ENCODE data around the gene CCDC78.

CCDC78 gene

GRCh38 chr16:709566-710499 is 16.4 kb downstream of the CCDC78 start:
- no peak for DNase-seq

GRCh38 chr16:708959-709358 is 17.3 kb downstream of the CCDC78 start:
- no peak for DNase-seq

- DNase-seq: no peak
These were observed 18.2 kb downstream of the CCDC78 start for GRCh38 chr16:708019-708418.

DNA sequence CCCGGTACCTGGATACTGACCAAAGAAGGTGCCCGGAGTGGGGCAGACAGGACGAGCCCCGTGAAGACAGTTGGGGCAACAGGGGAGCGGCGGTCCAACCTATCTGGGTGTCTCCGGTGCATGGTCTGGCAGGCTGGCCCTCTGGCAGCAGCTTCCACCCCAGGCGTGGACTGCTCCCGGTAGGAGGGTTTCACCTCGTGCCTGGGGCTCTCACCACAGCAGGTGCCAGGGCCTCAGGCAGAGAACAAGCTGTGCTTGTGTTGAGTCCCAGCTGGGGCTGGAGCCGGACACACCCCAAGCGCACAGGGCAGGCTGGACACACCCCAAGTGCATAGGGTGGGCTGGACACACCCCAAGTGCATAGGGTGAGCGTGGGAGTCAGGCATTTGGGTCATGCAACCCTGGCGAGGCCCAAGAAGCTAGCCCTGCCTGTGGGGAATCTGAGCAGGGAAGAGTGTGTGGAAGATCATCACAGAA is 19.1 kb downstream of the CCDC78 start:
- DNase-seq: no peak

- DNase-seq: no peak
These were observed 19.8 kb downstream of the CCDC78 start for GRCh38 chr16:706189-707061.

GRCh38 chr16:705431-706188 is 20.6 kb downstream of the CCDC78 start, which contains the start of gene FBXL16:
Gene FBXL16 (minus strand): TSS chr16:705801. CDS start chr16:697405, 8,396 bp downstream.
- DNase-seq: peak; percentile 41

DNA sequence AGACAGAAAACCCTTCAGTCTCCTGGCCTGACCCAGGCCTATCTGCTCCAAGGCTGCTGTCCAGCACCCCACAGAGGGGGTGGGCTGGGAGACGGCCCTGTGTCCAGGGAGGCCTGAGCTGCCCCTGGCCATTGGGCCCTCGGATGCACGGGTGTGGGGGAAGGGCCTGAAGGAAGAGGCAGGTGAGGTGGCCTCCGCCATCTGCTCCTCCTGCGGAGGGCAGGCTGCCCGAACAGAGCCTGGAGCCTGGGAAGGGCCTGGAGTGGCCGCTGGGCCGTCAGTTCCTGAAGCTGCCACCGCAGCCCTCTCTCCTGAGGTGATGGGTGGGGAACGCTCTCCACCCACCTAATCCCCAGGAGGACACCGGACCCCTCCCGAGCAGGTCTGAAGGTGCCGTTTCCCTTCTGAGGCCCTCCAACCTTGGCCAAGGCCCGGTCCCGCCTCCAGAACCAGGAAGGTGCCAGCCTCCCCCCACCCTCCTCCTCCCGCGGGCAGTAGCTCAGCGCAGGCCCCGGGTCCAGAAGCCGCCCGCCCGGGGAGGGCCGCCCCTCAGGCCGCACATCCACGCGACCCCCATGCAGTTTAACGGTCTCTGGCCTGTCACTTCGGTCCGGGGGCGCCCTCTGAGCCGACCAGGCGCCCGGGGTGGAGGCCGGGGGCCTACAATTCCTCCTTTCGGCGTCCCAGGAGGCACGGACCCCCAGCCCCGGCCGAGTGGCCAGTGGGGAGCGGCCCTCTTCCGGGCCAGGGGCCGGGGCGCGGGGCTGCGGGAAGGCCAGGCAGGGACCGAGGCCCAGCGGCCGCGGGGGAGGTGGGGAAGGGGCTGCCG is 21.5 kb downstream of the CCDC78 start:
- DNase-seq: no peak

- no peak for DNase-seq
These were observed 22.2 kb downstream of the CCDC78 start for GRCh38 chr16:704047-704446.

DNA sequence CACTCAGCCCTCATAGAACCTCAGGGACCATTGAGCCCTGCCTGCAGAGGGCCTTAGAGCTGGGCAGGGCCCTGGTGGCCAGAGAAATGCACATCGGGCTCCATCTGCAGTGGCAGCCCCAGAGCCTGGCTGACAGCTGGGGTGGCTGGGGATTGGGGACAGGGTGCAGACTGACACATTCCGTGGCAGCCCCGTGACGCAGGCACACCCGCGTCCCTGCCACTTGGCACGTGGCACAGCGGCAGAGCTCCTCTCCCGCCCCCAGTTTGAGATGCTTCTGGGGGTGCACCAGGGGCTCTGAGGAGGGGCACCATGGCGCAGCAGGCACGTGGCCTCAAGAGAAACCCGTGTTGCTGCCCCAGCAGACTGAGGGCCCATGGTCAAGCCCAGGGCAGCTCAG is 22.8 kb downstream of the CCDC78 start:
- DNase-seq: no peak

GRCh38 chr16:702341-702740 is 23.9 kb downstream of the CCDC78 start:
- no peak for DNase-seq

DNA sequence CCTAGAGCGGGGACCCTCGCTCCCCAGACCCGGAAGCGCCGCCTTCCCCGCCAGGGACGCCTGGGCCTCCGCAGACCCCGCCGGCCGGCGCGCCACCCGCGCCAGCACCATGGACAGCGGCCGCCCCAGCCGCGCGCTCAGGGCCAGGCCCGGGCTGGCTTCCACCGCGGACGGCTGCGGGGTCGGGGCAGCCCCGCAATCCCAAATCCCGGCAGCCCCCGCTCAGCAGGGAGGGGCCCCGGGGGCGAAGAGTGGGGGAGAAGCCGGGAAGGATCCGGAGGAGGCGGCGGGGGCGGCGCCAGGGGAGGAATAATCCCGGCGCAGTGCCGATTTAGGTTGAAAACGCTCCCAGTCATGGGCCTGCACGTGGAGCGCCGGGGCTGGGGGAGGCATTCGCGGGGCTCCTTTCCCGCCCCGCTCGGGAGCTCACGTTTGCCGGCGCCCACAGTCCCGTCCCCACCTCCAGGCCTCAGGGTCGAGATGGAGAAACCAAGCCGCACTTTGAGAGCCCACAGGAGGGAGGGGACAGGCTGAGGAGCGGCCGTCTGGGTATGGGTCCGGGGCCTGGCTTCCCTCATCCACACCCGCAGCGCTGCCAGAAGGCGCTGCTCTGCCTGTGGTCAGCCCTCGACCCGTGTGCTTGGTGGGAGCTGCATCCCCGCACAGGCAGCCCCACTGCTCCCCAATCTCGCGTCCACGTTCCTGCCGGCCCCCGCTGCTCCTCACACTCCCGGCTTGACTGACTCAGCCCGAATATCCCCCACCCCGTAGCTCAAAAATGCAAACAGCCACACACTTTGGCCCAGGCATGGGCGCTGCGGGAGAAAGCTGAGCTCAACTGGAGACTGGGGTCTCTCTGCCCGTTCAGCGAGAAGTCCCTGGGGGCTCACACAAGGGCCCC is 25.3 kb downstream of the CCDC78 start:
- no peak for DNase-seq

- DNase-seq: no peak
These were observed 27.2 kb downstream of the CCDC78 start for GRCh38 chr16:698911-699671.

GRCh38 chr16:695355-696089 is 30.7 kb downstream of the CCDC78 start:
- peak; percentile 87 for DNase-seq

DNA sequence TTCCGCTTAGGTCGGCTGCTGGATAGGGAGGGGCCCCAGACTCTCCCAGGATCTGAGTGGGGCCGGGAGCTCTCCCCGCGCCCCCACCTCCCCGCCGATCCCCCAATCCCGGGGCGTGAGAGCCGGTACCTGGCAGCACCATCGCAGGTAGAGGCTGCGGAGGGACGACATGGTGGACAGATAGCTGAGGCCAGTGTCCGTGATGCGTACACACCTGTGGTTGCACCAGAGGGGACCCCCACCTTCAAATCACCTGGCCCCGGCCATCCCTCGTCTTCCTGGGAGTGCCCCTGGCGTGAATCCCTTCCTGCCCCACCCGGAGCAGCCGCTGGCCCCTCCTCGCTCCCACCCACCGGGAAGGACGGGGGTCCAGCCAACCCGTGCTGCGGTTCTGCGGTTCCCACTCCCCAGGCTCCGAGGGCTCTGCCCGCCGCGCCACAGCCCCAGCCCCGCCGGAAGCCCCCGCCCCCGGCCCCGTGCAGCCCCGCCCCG is 31.3 kb downstream of the CCDC78 start:
- no peak for DNase-seq

- no peak for DNase-seq
These were observed 31.9 kb downstream of the CCDC78 start for GRCh38 chr16:694187-694862.

DNA sequence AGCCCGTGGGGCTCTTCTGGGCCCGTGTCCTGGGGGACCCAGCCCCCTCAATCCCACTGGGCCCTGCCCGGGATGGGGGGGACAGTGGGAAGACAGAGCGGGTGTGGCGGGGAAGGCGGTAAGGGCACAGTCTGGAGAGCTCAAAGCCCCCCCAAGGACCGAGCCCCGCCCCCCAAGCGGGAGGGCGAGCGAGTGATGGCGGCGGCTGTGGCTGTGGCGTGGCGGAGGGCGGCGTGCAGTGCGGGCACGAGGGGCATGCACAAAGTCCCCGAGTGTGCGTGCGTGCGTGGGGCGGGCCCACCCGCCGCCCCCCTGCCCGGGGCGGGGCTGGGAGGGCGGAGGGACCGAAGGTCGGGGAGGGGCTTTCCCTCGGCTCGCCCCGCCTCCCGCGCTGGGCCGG is 32.5 kb downstream of the CCDC78 start:
- no peak for DNase-seq

DNA sequence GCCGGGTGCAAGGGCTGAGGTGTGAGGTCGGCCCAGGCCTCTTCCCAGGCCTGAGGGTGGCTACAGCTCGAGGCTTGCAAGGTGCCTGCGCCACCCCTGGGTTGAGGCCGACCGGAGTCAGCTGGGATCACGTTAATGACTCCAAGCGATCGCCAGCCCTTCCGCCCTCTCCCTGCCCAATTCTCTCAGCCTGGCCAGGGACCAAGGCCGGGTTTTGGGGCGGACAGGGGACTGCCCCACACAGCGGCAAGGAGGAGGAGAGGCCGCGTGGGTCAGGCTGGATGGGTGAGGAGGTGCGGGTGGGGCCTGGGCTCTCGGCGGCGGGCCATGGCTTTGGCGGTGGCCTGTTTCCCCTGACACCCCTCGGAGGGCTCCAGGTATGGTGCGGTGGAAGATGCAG is 32.9 kb downstream of the CCDC78 start:
- DNase-seq: no peak

GRCh38 chr16:692356-693108 is 33.7 kb downstream of the CCDC78 start:
- DNase-seq: no peak

Measured in NCI-H510A (cell line).